ENCODE measurements around the gene TMEM212. TPM values are rescaled to one million over a fixed set of nuclear protein-coding genes. Genes with fewer than 3 reads are reported as not detected.

Gene TMEM212
- total and polyA plus RNA-seq, 5 donors: not detected

- intact Hi-C loops (cut with DNase I): no loop called here
- H3K9me3 ChIP-seq (ENCODE audit: control insufficient read depth, low read length): no peaks in the 10 kb centered on the region
- H3K4me1 ChIP-seq (ENCODE audit: control insufficient read depth, insufficient read depth, low read length): peaks cover 4% of the 10 kb centered on the region
- H3K27me3 ChIP-seq (ENCODE audit: control insufficient read depth, insufficient read depth): no peaks in the 10 kb centered on the region
- no peak for DNase-seq
- 36% methylated on average over 11 of the region's 11 CpGs for WGBS
- no peak overlapping the region for H3K27ac ChIP-seq (ENCODE audit: low read length)
- no peak overlapping the region for H3K4me3 ChIP-seq (ENCODE audit: low read length)
- ATAC-seq: no peak
These were observed 19.9 kb downstream of the TMEM212 start for GRCh38 chr3:171862993-171863521.

GRCh38 chr3:171863920-171864319 is 20.8 kb downstream of the TMEM212 start:
- DNase-seq (no peak), ATAC-seq (no peak)
- Histone ChIP-seq H3K4me1 (ENCODE audit: control insufficient read depth, insufficient read depth, low read length) (peaks cover 4% of the 10 kb centered on the region), H3K27me3 (ENCODE audit: control insufficient read depth, insufficient read depth) (no peaks in the 10 kb centered on the region), H3K4me3 (ENCODE audit: low read length) (no peak overlapping the region), H3K27ac (ENCODE audit: low read length) (no peak overlapping the region), H3K9me3 (ENCODE audit: control insufficient read depth, low read length) (no peaks in the 10 kb centered on the region)
- 81% methylated on average over 3 of the region's 3 CpGs for WGBS
- intact Hi-C loops (cut with DNase I): no loop called here

- Histone ChIP-seq H3K4me3 (ENCODE audit: low read length) (no peak overlapping the region), H3K27me3 (ENCODE audit: control insufficient read depth, insufficient read depth) (no peaks in the 10 kb centered on the region), H3K4me1 (ENCODE audit: control insufficient read depth, insufficient read depth, low read length) (peaks cover 4% of the 10 kb centered on the region), H3K9me3 (ENCODE audit: control insufficient read depth, low read length) (no peaks in the 10 kb centered on the region), H3K27ac (ENCODE audit: low read length) (no peak overlapping the region)
- WGBS: 60% methylated on average over 5 of the region's 5 CpGs
- peak in 1 of 2 donors; percentile 38 for ATAC-seq
- DNase-seq: no peak
- intact Hi-C loops (cut with DNase I): no loop called here
These were observed 22.2 kb downstream of the TMEM212 start for GRCh38 chr3:171865191-171865865.

GRCh38 chr3:171867981-171868380 is 24.8 kb downstream of the TMEM212 start:
- no peaks in the 10 kb centered on the region for H3K27me3 ChIP-seq (ENCODE audit: control insufficient read depth, insufficient read depth)
- H3K9me3 ChIP-seq (ENCODE audit: control insufficient read depth, low read length): no peaks in the 10 kb centered on the region
- no peak for ATAC-seq
- DNase-seq: no peak
- H3K4me1 ChIP-seq (ENCODE audit: control insufficient read depth, insufficient read depth, low read length): no peaks in the 10 kb centered on the region
- H3K27ac ChIP-seq (ENCODE audit: low read length): no peak overlapping the region
- intact Hi-C loops (cut with DNase I): no loop called here
- no peak overlapping the region for H3K4me3 ChIP-seq (ENCODE audit: low read length)
- 77% methylated on average over 5 of the region's 5 CpGs for WGBS

DNA sequence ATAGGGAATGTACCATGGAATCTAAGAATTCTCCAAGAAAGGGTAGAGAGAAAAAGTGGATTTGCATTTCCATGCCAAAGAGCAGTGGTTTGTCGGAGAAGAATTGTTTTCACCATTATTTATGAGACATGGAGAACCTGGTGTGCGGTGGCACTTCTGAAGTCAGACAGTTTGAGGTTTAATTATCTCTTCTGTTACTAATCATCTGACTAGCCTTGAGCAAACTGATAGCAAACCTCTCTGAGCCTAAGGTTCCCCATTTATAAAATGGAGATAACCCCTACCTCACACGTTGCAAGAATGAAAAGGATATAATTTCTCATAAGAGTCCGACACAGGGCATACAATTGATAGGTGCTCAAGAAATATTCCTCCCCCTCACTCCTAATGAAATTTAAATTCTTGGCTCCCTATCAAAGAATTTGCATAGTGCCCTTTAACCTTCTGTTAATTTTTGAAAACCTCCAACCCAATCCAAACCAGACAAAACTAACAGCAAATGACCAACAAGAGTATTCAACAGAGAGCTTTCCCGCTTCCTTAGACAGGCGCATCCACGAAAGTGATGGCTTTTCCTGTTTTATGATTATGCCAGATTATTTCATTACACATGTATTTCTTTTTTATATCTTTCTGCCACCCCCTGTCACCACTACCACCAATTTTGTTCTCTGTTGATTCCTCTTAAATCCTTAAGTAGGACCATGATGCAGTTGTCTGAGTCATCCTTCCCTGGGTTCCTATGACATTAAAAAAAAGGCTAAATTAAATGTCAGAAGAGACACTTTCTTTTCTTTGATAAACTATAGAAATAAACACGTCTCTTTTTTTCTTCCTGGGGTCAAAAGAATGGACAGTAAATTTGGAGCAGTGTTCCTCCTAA is 28.5 kb downstream of the TMEM212 start:
- intact Hi-C loops (cut with DNase I): no loop called here
- no peak overlapping the region for H3K4me3 ChIP-seq (ENCODE audit: low read length)
- ATAC-seq (no peak), DNase-seq (no peak)
- no peaks in the 10 kb centered on the region for H3K27me3 ChIP-seq (ENCODE audit: control insufficient read depth, insufficient read depth)
- H3K9me3 ChIP-seq (ENCODE audit: control insufficient read depth, low read length): no peaks in the 10 kb centered on the region
- 87% methylated on average over 8 of the region's 8 CpGs for WGBS
- no peak overlapping the region for H3K27ac ChIP-seq (ENCODE audit: low read length)
- peaks cover 2% of the 10 kb centered on the region for H3K4me1 ChIP-seq (ENCODE audit: control insufficient read depth, insufficient read depth, low read length)

GRCh38 chr3:171873580-171873979 is 30.4 kb downstream of the TMEM212 start:
- ATAC-seq: no peak
- no peak overlapping the region for H3K27ac ChIP-seq (ENCODE audit: low read length)

DNA sequence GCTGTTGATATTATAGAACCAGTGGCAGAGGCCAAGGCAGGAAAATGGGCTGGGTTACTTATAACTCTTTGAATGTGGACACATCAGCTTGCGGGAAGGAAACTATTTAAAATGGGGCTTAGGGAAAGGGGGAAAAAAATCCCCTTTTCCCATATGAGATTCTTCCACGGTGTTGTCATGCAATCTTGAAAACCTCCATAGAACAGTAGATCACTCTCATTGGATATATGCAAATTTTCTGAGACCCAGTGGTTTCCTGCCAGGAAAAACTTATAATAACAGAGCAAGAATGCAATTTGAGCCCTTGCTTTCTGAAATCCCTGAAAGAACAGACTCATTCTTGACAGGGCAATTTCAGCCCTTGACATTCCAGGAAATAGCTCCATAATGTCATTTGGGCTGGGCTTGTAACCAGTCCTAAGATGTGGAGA is 31.1 kb downstream of the TMEM212 start:
- intact Hi-C loops (cut with DNase I): no loop called here
- Histone ChIP-seq H3K4me1 (ENCODE audit: control insufficient read depth, insufficient read depth, low read length) (peaks cover 2% of the 10 kb centered on the region), H3K9me3 (ENCODE audit: control insufficient read depth, low read length) (no peaks in the 10 kb centered on the region), H3K4me3 (ENCODE audit: low read length) (no peak overlapping the region), H3K27ac (ENCODE audit: low read length) (no peak overlapping the region), H3K27me3 (ENCODE audit: control insufficient read depth, insufficient read depth) (no peaks in the 10 kb centered on the region)
- no peak for DNase-seq
- WGBS: 34% methylated on average over 2 of the region's 2 CpGs
- peak; percentile 82 to 86 for ATAC-seq

More at GRCh38 chr3:171873580-171873979, 30.4 kb downstream of the TMEM212 start:
- no peaks in the 10 kb centered on the region for H3K27me3 ChIP-seq (ENCODE audit: control insufficient read depth, insufficient read depth)
- intact Hi-C loops (cut with DNase I): no loop called here
- H3K9me3 ChIP-seq (ENCODE audit: control insufficient read depth, low read length): no peaks in the 10 kb centered on the region
- H3K4me1 ChIP-seq (ENCODE audit: control insufficient read depth, insufficient read depth, low read length): peaks cover 2% of the 10 kb centered on the region
- WGBS: 65% methylated on average over 1 of the region's 1 CpG
- DNase-seq: no peak
- no peak overlapping the region for H3K4me3 ChIP-seq (ENCODE audit: low read length)

DNA sequence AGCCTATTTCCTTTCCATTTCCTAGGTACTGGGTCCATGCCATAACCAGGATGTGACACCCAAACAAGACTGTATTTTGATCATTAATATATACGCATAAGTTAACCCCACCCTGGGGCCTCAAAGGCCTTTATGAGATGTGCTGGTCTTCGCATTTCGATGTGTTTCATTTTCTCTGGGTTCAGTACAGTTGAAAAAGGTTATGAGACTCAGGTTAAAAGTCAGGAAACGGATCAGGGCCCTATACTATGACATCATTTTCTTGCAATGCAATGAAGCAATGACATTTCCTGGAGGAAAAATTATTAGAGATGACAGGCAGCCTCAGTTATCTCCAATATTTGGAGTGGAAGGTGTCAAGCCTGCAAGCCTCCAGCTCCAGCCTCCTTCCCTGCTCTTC is 31.7 kb downstream of the TMEM212 start:
- Histone ChIP-seq H3K27ac (ENCODE audit: low read length) (no peak overlapping the region), H3K9me3 (ENCODE audit: control insufficient read depth, low read length) (no peaks in the 10 kb centered on the region), H3K4me1 (ENCODE audit: control insufficient read depth, insufficient read depth, low read length) (peaks cover 2% of the 10 kb centered on the region), H3K4me3 (ENCODE audit: low read length) (no peak overlapping the region), H3K27me3 (ENCODE audit: control insufficient read depth, insufficient read depth) (no peaks in the 10 kb centered on the region)
- ATAC-seq (peak in 1 of 2 donors; percentile 44), DNase-seq (no peak)
- intact Hi-C loops (cut with DNase I): no loop called here
- WGBS: 66% methylated on average over 4 of the region's 4 CpGs

DNA sequence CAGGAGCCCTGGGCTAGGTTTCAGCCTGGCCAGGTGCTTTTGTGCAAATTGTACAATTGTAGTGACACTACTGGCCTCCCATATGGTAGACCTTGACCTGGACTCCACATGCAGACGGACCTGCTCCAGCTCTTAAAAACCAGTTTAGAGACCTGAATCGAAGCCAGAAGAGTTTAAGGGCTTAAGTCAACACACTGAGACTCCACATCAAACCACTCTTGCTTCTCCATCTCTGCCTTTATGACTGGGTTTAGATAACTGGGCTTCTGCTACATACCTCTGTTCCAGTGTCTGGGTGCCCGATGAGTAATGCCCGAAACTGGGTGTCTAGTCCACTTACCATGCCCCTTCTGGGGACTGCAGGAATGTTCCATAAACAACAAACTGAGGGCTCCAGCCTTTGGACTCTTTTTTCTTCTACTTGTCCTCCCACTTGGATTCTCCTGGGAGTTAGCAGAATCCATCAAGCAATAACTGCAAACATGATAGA is 32.8 kb downstream of the TMEM212 start:
- H3K4me3 ChIP-seq (ENCODE audit: low read length): no peak overlapping the region
- no peak for DNase-seq
- no peaks in the 10 kb centered on the region for H3K27me3 ChIP-seq (ENCODE audit: control insufficient read depth, insufficient read depth)
- peak overlapping the region; percentile 45 for H3K27ac ChIP-seq (ENCODE audit: low read length)
- no peak for ATAC-seq
- intact Hi-C loops (cut with DNase I): no loop called here
- H3K4me1 ChIP-seq (ENCODE audit: control insufficient read depth, insufficient read depth, low read length): peaks cover 2% of the 10 kb centered on the region
- WGBS: 83% methylated on average over 4 of the region's 4 CpGs
- H3K9me3 ChIP-seq (ENCODE audit: control insufficient read depth, low read length): no peaks in the 10 kb centered on the region

DNA sequence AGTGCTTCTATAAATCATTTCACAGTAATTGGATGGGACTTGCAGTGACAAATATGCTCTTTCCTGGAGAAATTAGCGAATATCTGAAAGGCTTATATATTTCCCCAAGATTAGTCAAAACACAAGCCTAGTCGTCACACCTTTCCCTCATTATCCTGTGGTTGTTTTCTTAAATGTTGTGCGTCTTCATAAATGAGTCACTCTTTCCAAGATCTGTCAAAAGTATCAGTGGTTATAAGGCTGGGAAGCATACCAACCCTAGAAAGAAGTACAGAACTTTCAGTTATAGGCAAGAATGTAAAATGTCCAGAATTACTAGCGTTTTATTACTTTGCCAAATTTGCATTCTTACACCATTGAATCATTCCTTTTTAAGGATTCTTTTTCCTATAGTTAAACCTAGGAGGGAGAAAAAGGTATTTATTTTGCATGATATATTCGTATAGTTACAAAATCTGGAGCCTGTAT is 33.6 kb downstream of the TMEM212 start:
- intact Hi-C loops (cut with DNase I): no loop called here
- no peaks in the 10 kb centered on the region for H3K9me3 ChIP-seq (ENCODE audit: control insufficient read depth, low read length)
- no peak overlapping the region for H3K4me3 ChIP-seq (ENCODE audit: low read length)
- peaks cover 2% of the 10 kb centered on the region for H3K4me1 ChIP-seq (ENCODE audit: control insufficient read depth, insufficient read depth, low read length)
- peak in 1 of 2 donors; percentile 38 for ATAC-seq
- no peak overlapping the region for H3K27ac ChIP-seq (ENCODE audit: low read length)
- WGBS: 55% methylated on average over 5 of the region's 5 CpGs
- DNase-seq: no peak
- H3K27me3 ChIP-seq (ENCODE audit: control insufficient read depth, insufficient read depth): no peaks in the 10 kb centered on the region
